Astrocyte (in vitro differentiated cells and primary cell): Measurements from ENCODE around the gene MGAT5.

Experiments used
- CTCF ChIP-seq: IDR thresholded peaks from 2 replicates; pipeline ENCODE4 v1.5.1; 2011; ENCODE audit warnings: low read depth, mild to moderate bottlenecking, inconsistent platforms, low read length, moderate library complexity; ENCODE audit not compliant: insufficient read depth
- EZH2 ChIP-seq: IDR thresholded peaks from 2 replicates; pipeline ENCODE4 v1.6.1; 2012; ENCODE audit warnings: mild to moderate bottlenecking, low read length, inconsistent platforms; ENCODE audit not compliant: insufficient read depth

GRCh38 chr2:134278553-134278952 is 24.7 kb downstream of the MGAT5 start:
- TF ChIP-seq CTCF (no peak), EZH2 (no peak)
